GM03348 (cell line): Measurements from ENCODE around the gene SLC29A2.

Experiments used
- DNase-seq: peaks from one replicate; pipeline ENCODE4 v3.0.0; 2012; ENCODE audit warnings: low spot score

SLC29A2 gene

GRCh38 chr11:66371627-66372415 lies at the start of gene SLC29A2:
Gene SLC29A2 (minus strand): TSS chr11:66371760. CDS start chr11:66371591, 169 bp downstream.
- DNase-seq: peak; percentile 48

- no peak for DNase-seq
Observed at GRCh38 chr11:66420671-66421476, 49.3 kb upstream of the SLC29A2 start, which contains the start of gene NPAS4. Gene NPAS4 (plus strand): TSS chr11:66421035. CDS start chr11:66421180, 145 bp downstream.

GRCh38 chr11:66419825-66420224 lies 48.3 kb upstream of the SLC29A2 start:
- DNase-seq: no peak

GRCh38 chr11:66418986-66419308 lies 47.4 kb upstream of the SLC29A2 start:
- no peak for DNase-seq

GRCh38 chr11:66418168-66418985 lies 46.8 kb upstream of the SLC29A2 start:
- DNase-seq: peak; percentile 95

- no peak for DNase-seq
Observed at GRCh38 chr11:66417000-66417399, 45.4 kb upstream of the SLC29A2 start.

GRCh38 chr11:66415423-66415822 lies 43.9 kb upstream of the SLC29A2 start:
- no peak for DNase-seq

- no peak for DNase-seq
Observed at GRCh38 chr11:66414120-66414934, 42.8 kb upstream of the SLC29A2 start.

GRCh38 chr11:66413167-66413566 lies 41.6 kb upstream of the SLC29A2 start:
- no peak for DNase-seq

GRCh38 chr11:66412110-66412509 lies 40.5 kb upstream of the SLC29A2 start:
- no peak for DNase-seq

GRCh38 chr11:66411323-66411722 lies 39.8 kb upstream of the SLC29A2 start:
- no peak for DNase-seq

GRCh38 chr11:66410191-66410590 lies 38.6 kb upstream of the SLC29A2 start:
- no peak for DNase-seq

GRCh38 chr11:66409226-66409625 lies 37.7 kb upstream of the SLC29A2 start:
- no peak for DNase-seq

- peak; percentile 97 for DNase-seq
Observed at GRCh38 chr11:66408488-66409214, 37.1 kb upstream of the SLC29A2 start.

- no peak for DNase-seq
Observed at GRCh38 chr11:66407651-66408050, 36.1 kb upstream of the SLC29A2 start.

- DNase-seq: no peak
Observed at GRCh38 chr11:66393954-66394353, 22.4 kb upstream of the SLC29A2 start.

- no peak for DNase-seq
Observed at GRCh38 chr11:66391322-66391721, 19.8 kb upstream of the SLC29A2 start.

GRCh38 chr11:66388780-66389386 lies 17.3 kb upstream of the SLC29A2 start:
- peak; percentile 73 for DNase-seq

- DNase-seq: peak; percentile 81
Observed at GRCh38 chr11:66386171-66387069, 14.9 kb upstream of the SLC29A2 start.
